HCT116 (cell line): ENCODE measurements around the gene ACTR3. TPM values are rescaled to one million over a fixed set of nuclear protein-coding genes. Genes with fewer than 3 reads are reported as not detected.

ENCODE experiments used
- ATAC-seq: fragments of 200-7000 bp; cut with Tn5 transposase; 2 replicates; pipeline ENCODE4 v1.9.1; 2020; ENCODE audit warnings: mild to moderate bottlenecking, moderate library complexity
- BruUV-seq: library from RNA; stranded (reverse); fragments of 400-500 nt; replicated peaks from 2 replicates; lab custom pipeline; 2021; lab: Mats Ljungman, UMichigan
- CTCF ChIA-PET: fragments of 300-600 bp; sonication (Branson Sonifier 250); formaldehyde crosslinking; loops from one replicate; lab custom pipeline; 2021; ENCODE audit warnings: antibody characterized with exemption; lab: Charles Lee
- POLR2A ChIA-PET: fragments of 300-600, 350-600 bp; sonication (Branson Sonifier 250); formaldehyde crosslinking; loops from one replicate; lab custom pipeline; 2021; ENCODE audit warnings: antibody characterized with exemption; lab: Charles Lee
- RAD21 ChIA-PET, 2 experiments: fragments of 300-600 bp; sonication (Branson Sonifier 250); formaldehyde crosslinking; loops; one replicate each; lab custom pipeline; 2023; ENCODE audit warnings: low total read pairs in 2 of 2; ENCODE audit not compliant: uncharacterized antibody in 2 of 2, unreplicated experiment in 2 of 2, low non-redundant PET in 1 of 2; lab: Charles Lee
- DNase-seq: peaks from one replicate; pipeline ENCODE4 v3.0.0-alpha.2; 2010; ENCODE audit warnings: low read depth, low spot score
- H2AFZ ChIP-seq: fragments of 200-600 bp; shearing (Covaris generic), sonication (generic); 2 replicates; pipeline ENCODE4 v1.6.1; 2017; ENCODE audit warnings: low read depth, mixed run types, mixed read lengths, antibody characterized with exemption, low read length; ENCODE audit not compliant: poor library complexity, severe bottlenecking
- H3K27ac ChIP-seq: 2 replicates; pipeline ENCODE4 v1.5.1; 2012; ENCODE audit warnings: low read depth, low read length
- H3K27me3 ChIP-seq: fragments of 200-600 bp; sonication (generic); 2 replicates; pipeline ENCODE4 v1.6.1; 2016; ENCODE audit warnings: mixed run types, low read length, mixed read lengths; ENCODE audit not compliant: insufficient read depth
- H3K36me3 ChIP-seq, 2 experiments: fragments of 200-500 bp in 1 of 2; fragments of 200-600 bp in 1 of 2; sonication (Bioruptor generic) in 1 of 2; sonication (generic) in 1 of 2; 2 replicates each; pipeline versions ENCODE4 v1.5.1 to v1.6.1; 2014 to 2016; ENCODE audit warnings: low read length in 2 of 2, inconsistent platforms in 1 of 2, mixed read lengths in 1 of 2, mixed run types in 1 of 2; ENCODE audit not compliant: insufficient read depth in 2 of 2, control insufficient read depth in 1 of 2
- H3K4me1 ChIP-seq, 2 experiments: fragments of 200-600 bp in 1 of 2; sonication (generic) in 1 of 2; 2 replicates each; pipeline versions ENCODE4 v1.5.1 to v1.6.1; 2012 to 2017; ENCODE audit warnings: low read length in 2 of 2, inconsistent platforms in 1 of 2, mild to moderate bottlenecking in 1 of 2, mixed read lengths in 1 of 2, mixed run types in 1 of 2, moderate library complexity in 1 of 2; ENCODE audit not compliant: insufficient read depth in 2 of 2, control insufficient read depth in 1 of 2
- H3K4me2 ChIP-seq: fragments of 200-600 bp; sonication (generic); 2 replicates; pipeline ENCODE4 v1.6.1; 2017; ENCODE audit warnings: mixed run types, low read length, mixed read lengths
- H3K4me3 ChIP-seq, 2 experiments: fragments of 200-600 bp in 1 of 2; sonication (generic) in 1 of 2; replicated peaks in 1 of 2; 2 replicates each; pipeline ENCODE4 v1.5.1; 2011 to 2016; ENCODE audit warnings: low read length in 2 of 2, control low read depth in 1 of 2, low read depth in 1 of 2, mild to moderate bottlenecking in 1 of 2, mixed read lengths in 1 of 2, mixed run types in 1 of 2
- H3K79me2 ChIP-seq: fragments of 200-600 bp; sonication (generic); 2 replicates; pipeline ENCODE4 v1.6.1; 2017; ENCODE audit warnings: mild to moderate bottlenecking, mixed run types, low read length, moderate library complexity, mixed read lengths; ENCODE audit not compliant: insufficient read depth
- H3K9ac ChIP-seq: fragments of 200-600 bp; sonication (generic); 2 replicates; pipeline ENCODE4 v1.6.1; 2016; ENCODE audit warnings: low read length, mixed read lengths
- H3K9me2 ChIP-seq: fragments of 200-600 bp; sonication (generic), shearing (Covaris generic); 2 replicates; pipeline ENCODE4 v1.6.1; 2017; ENCODE audit warnings: mixed run types, mild to moderate bottlenecking, moderate library complexity; ENCODE audit not compliant: insufficient read depth
- H3K9me3 ChIP-seq, 2 experiments: fragments of 200-500 bp in 1 of 2; fragments of 200-600 bp in 1 of 2; sonication (Bioruptor generic) in 1 of 2; sonication (generic) in 1 of 2; 2 replicates each; pipeline ENCODE4 v1.6.1; 2014 to 2017; ENCODE audit warnings: low read length in 2 of 2, mixed read lengths in 2 of 2, inconsistent platforms in 1 of 2, low read depth in 1 of 2, mild to moderate bottlenecking in 1 of 2, mixed run types in 1 of 2, moderate library complexity in 1 of 2; ENCODE audit not compliant: control insufficient read depth in 1 of 2, insufficient read depth in 1 of 2
- H4K20me1 ChIP-seq: fragments of 200-600 bp; sonication (generic), shearing (Covaris generic); 2 replicates; pipeline ENCODE4 v1.6.1; 2017; ENCODE audit warnings: mixed run types, mild to moderate bottlenecking, moderate library complexity; ENCODE audit not compliant: insufficient read depth
- CEBPB ChIP-seq: IDR thresholded peaks from 2 replicates; pipeline ENCODE4 v1.6.1; 2012; ENCODE audit warnings: low read depth
- EZH2 ChIP-seq: fragments of 200-600 bp; sonication (generic); IDR thresholded peaks from 2 replicates; pipeline ENCODE4 v1.6.1; 2017; ENCODE audit warnings: antibody characterized with exemption, mixed run types
- JUND ChIP-seq: IDR thresholded peaks from 2 replicates; pipeline ENCODE4 v1.6.1; 2012
- MAX ChIP-seq: IDR thresholded peaks from 2 replicates; pipeline ENCODE4 v1.6.1; 2012
- RAD21 ChIP-seq: IDR thresholded peaks from 2 replicates; pipeline ENCODE4 v1.6.1; 2012; ENCODE audit warnings: low read depth, mild to moderate bottlenecking
- REST ChIP-seq: IDR thresholded peaks from 2 replicates; pipeline ENCODE4 v1.6.1; 2012; ENCODE audit warnings: low read depth
- SRF ChIP-seq: IDR thresholded peaks from 2 replicates; pipeline ENCODE4 v1.6.1; 2012; ENCODE audit warnings: low read depth
- YY1 ChIP-seq: IDR thresholded peaks from 2 replicates; pipeline ENCODE4 v1.6.1; 2011; ENCODE audit warnings: low read length, low read depth, moderate library complexity, mild to moderate bottlenecking; ENCODE audit not compliant: insufficient replicate concordance; ENCODE audit errors: extremely low read depth
- ZBTB33 ChIP-seq: IDR thresholded peaks from 2 replicates; pipeline ENCODE4 v1.6.1; 2011; ENCODE audit warnings: mild to moderate bottlenecking, low read length, moderate library complexity; ENCODE audit not compliant: insufficient replicate concordance; ENCODE audit errors: extremely low read depth
- intact Hi-C: fragments of 100-400 bp; cut with micrococcal nuclease; formaldehyde crosslinking; loops from 2 replicates; pipeline ENCODE4 v1.10.0; 2022
- total RNA-seq: library from RNA; stranded (reverse); gene quantifications from one replicate; pipeline ENCODE4 v1.2.1, GENCODE V29; 2021; ENCODE audit not compliant: unreplicated experiment

The ACTR3 gene
- total RNA-seq, 1 experiment from 2014 or later: 232 TPM

- TF ChIP-seq REST: no peak
- TF ChIP-seq, all 23 proteins: peak for 0
These were observed 118.8 kb downstream of the ACTR3 start (continued) for GRCh38 chr2:114008720-114009119.

- no peaks in the 10 kb centered on the region for H3K9me2 ChIP-seq
- ChIA-PET CTCF (no interaction called here), POLR2A (no interaction called here)
These were observed 119.5 kb downstream of the ACTR3 start for GRCh38 chr2:114009205-114009944.

GRCh38 chr2:114010001-114010400 lies 120.1 kb downstream of the ACTR3 start:
- ATAC-seq (no peak), DNase-seq (no peak)
- Histone ChIP-seq H3K36me3 (no peaks in the 10 kb centered on the region), H3K79me2 (no peaks in the 10 kb centered on the region), H4K20me1 (no peaks in the 10 kb centered on the region), H2AFZ (no peak overlapping the region), H3K27me3 (no peaks in the 10 kb centered on the region), H3K4me2 (no peak overlapping the region), H3K9ac (no peak overlapping the region), H3K27ac (no peak overlapping the region), H3K4me3 (no peak overlapping the region), H3K4me1 (no peaks in the 10 kb centered on the region), H3K9me3 (no peaks in the 10 kb centered on the region), H3K9me2 (no peaks in the 10 kb centered on the region)
- ChIA-PET RAD21 (no interaction called here), CTCF (no interaction called here), POLR2A (no interaction called here)
- intact Hi-C loops: no loop called here
- TF ChIP-seq CEBPB (no peak), YY1 (no peak), EZH2 (no peak), RAD21 (no peak), ZBTB33 (no peak), MAX (no peak)
- no TSS peak for BruUV-seq

More at GRCh38 chr2:114009205-114009944, 119.5 kb downstream of the ACTR3 start:
- no peak for ATAC-seq
- Histone ChIP-seq H3K4me1 (no peaks in the 10 kb centered on the region), H4K20me1 (no peaks in the 10 kb centered on the region), H3K9me3 (no peaks in the 10 kb centered on the region), H3K4me2 (no peak overlapping the region), H3K27me3 (no peaks in the 10 kb centered on the region), H2AFZ (no peak overlapping the region), H3K4me3 (no peak overlapping the region), H3K79me2 (no peaks in the 10 kb centered on the region), H3K36me3 (no peaks in the 10 kb centered on the region), H3K27ac (no peak overlapping the region), H3K9ac (no peak overlapping the region)
- BruUV-seq: no TSS peak
- TF ChIP-seq SRF: no peak
- TF ChIP-seq JUND: no peak
- no peak for DNase-seq
- RAD21 ChIA-PET: no interaction called here
- intact Hi-C loops: no loop called here
